ENCODE data around the gene KIR3DL1. TPM values are rescaled to one million over a fixed set of nuclear protein-coding genes. Genes with fewer than 3 reads are reported as not detected.
"Not testable (repeated sequence)": the region's sequence is repeated elsewhere in the genome, so short reads cannot be mapped to it uniquely, and the experiment has no call there.

Gene KIR3DL1
- total and polyA plus RNA-seq, 2 donors: 0.02 TPM; not detected in 1

DNA sequence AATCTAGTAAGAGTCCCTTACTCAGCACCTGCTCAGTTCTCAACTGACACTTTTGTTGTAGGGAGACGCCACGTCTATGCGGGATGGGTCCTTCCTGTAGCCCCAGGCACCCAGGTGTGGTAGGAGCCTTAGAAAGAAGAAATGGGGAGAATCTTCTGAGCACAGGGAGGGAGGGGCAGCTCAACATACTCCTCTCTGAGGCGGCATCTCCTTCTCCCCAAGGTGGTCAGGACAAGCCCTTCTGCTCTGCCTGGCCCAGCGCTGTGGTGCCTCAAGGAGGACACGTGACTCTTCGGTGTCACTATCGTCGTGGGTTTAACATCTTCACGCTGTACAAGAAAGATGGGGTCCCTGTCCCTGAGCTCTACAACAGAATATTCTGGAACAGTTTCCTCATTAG is 11.7 kb upstream of the KIR3DL1 start:
- H3K4me1 ChIP-seq (ENCODE audit: control insufficient read depth in 2 of 2, insufficient read depth in 2 of 2, low read length in 2 of 2): no peaks in the 10 kb centered on the region
- H3K4me3 ChIP-seq (ENCODE audit: low read length in 2 of 2): no peak overlapping the region
- peaks cover 0 to 1% of the 10 kb centered on the region in 2 donors for H3K9me3 ChIP-seq (ENCODE audit: control insufficient read depth in 2 of 2, insufficient read depth in 1 of 2, low read length in 1 of 2)
- H3K36me3 ChIP-seq (ENCODE audit: control insufficient read depth in 2 of 2, insufficient read depth in 2 of 2, low read length in 1 of 2): no peaks in the 10 kb centered on the region
- 88% methylated on average over 10 of the region's 10 CpGs for WGBS
- DNase-seq (ENCODE audit: low read depth in 6 of 9, low spot score in 9 of 9): no peak
- no peaks in the 10 kb centered on the region for H3K27me3 ChIP-seq (ENCODE audit: control insufficient read depth in 2 of 2, insufficient read depth in 1 of 2, low read length in 1 of 2)
- H3K27ac ChIP-seq (ENCODE audit: low read depth in 1 of 2, low read length in 1 of 2): no peak overlapping the region

- Histone ChIP-seq H3K4me3 (ENCODE audit: low read length in 2 of 2) (no peak overlapping the region), H3K4me1 (ENCODE audit: control insufficient read depth in 2 of 2, insufficient read depth in 2 of 2, low read length in 2 of 2) (no peaks in the 10 kb centered on the region), H3K27me3 (ENCODE audit: control insufficient read depth in 2 of 2, insufficient read depth in 1 of 2, low read length in 1 of 2) (no peaks in the 10 kb centered on the region), H3K36me3 (ENCODE audit: control insufficient read depth in 2 of 2, insufficient read depth in 2 of 2, low read length in 1 of 2) (no peaks in the 10 kb centered on the region), H3K27ac (ENCODE audit: low read depth in 1 of 2, low read length in 1 of 2) (no peak overlapping the region), H3K9me3 (ENCODE audit: control insufficient read depth in 2 of 2, insufficient read depth in 1 of 2, low read length in 1 of 2) (peaks cover 0 to 1% of the 10 kb centered on the region in 2 donors)
- DNase-seq (ENCODE audit: low read depth in 6 of 9, low spot score in 9 of 9): no peak
- 92% methylated on average over 14 of the region's 14 CpGs for WGBS
These were observed 10.4 kb upstream of the KIR3DL1 start for GRCh38 chr19:54805665-54806515.

- no peaks in the 10 kb centered on the region for H3K27me3 ChIP-seq (ENCODE audit: control insufficient read depth in 2 of 2, insufficient read depth in 1 of 2, low read length in 1 of 2)
- peaks cover 0 to 1% of the 10 kb centered on the region in 2 donors for H3K9me3 ChIP-seq (ENCODE audit: control insufficient read depth in 2 of 2, insufficient read depth in 1 of 2, low read length in 1 of 2)
- H3K36me3 ChIP-seq (ENCODE audit: control insufficient read depth in 2 of 2, insufficient read depth in 2 of 2, low read length in 1 of 2): no peaks in the 10 kb centered on the region
- no peak overlapping the region for H3K4me3 ChIP-seq (ENCODE audit: low read length in 2 of 2)
- no peak overlapping the region for H3K27ac ChIP-seq (ENCODE audit: low read depth in 1 of 2, low read length in 1 of 2)
- WGBS: 65% methylated on average over 2 of the region's 2 CpGs
- no peaks in the 10 kb centered on the region for H3K4me1 ChIP-seq (ENCODE audit: control insufficient read depth in 2 of 2, insufficient read depth in 2 of 2, low read length in 2 of 2)
- DNase-seq (ENCODE audit: low read depth in 6 of 9, low spot score in 9 of 9): no peak
These were observed 9.8 kb upstream of the KIR3DL1 start for GRCh38 chr19:54806516-54806838.

- H3K9me3 ChIP-seq (ENCODE audit: control insufficient read depth in 2 of 2, insufficient read depth in 1 of 2, low read length in 1 of 2); H3K4me1 ChIP-seq (ENCODE audit: control insufficient read depth in 2 of 2, insufficient read depth in 2 of 2, low read length in 2 of 2); H3K36me3 ChIP-seq (ENCODE audit: control insufficient read depth in 2 of 2, insufficient read depth in 2 of 2, low read length in 1 of 2); H3K27ac ChIP-seq (ENCODE audit: low read depth in 1 of 2, low read length in 1 of 2); H3K27me3 ChIP-seq (ENCODE audit: control insufficient read depth in 2 of 2, insufficient read depth in 1 of 2, low read length in 1 of 2); H3K4me3 ChIP-seq (ENCODE audit: low read length in 2 of 2); DNase-seq (ENCODE audit: low read depth in 6 of 9, low spot score in 9 of 9): not testable (repeated sequence)
- 75% methylated on average over 3 of the region's 3 CpGs for WGBS
These were observed 1.7 kb upstream of the KIR3DL1 start for GRCh38 chr19:54814571-54814970.

- no peak overlapping the region for H3K4me3 ChIP-seq (ENCODE audit: low read length in 2 of 2)
- no peaks in the 10 kb centered on the region for H3K4me1 ChIP-seq (ENCODE audit: control insufficient read depth in 2 of 2, insufficient read depth in 2 of 2, low read length in 2 of 2)
- H3K36me3 ChIP-seq (ENCODE audit: control insufficient read depth in 2 of 2, insufficient read depth in 2 of 2, low read length in 1 of 2): no peaks in the 10 kb centered on the region
- WGBS: 85% methylated on average over 15 of the region's 15 CpGs
- no peaks in the 10 kb centered on the region for H3K9me3 ChIP-seq (ENCODE audit: control insufficient read depth in 2 of 2, insufficient read depth in 1 of 2, low read length in 1 of 2)
- no peaks in the 10 kb centered on the region for H3K27me3 ChIP-seq (ENCODE audit: control insufficient read depth in 2 of 2, insufficient read depth in 1 of 2, low read length in 1 of 2)
- DNase-seq (ENCODE audit: low read depth in 6 of 9, low spot score in 9 of 9): no peak
- H3K27ac ChIP-seq (ENCODE audit: low read depth in 1 of 2, low read length in 1 of 2): no peak overlapping the region
These were observed 1.6 kb downstream of the KIR3DL1 start for GRCh38 chr19:54817670-54818536.

DNA sequence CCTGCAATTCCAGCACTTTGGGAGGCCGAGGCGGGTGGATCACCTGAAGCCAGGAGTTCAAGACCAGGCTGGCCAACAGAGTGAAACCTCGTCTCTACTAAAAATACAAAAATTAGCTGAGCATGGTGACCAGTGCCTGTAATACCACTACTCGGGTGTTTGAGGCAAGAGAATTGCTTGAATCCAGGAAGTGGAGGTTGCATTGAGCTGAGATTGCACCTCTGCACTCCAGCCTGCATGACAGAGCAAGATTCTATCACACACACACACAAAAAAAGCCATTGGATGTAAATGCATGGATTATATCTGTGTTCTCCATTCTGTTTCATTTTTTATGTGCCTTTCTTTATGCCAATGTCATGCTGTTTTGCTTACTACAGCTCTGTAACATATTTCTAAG is 8.1 kb downstream of the KIR3DL1 start:
- 86% methylated on average over 4 of the region's 4 CpGs for whole genome bisulfite sequencing
- H3K36me3 ChIP-seq (ENCODE audit: control insufficient read depth in 2 of 2, insufficient read depth in 2 of 2, low read length in 1 of 2); H3K27me3 ChIP-seq (ENCODE audit: control insufficient read depth in 2 of 2, insufficient read depth in 1 of 2, low read length in 1 of 2); H3K27ac ChIP-seq (ENCODE audit: low read depth in 1 of 2, low read length in 1 of 2); DNase-seq (ENCODE audit: low read depth in 6 of 9, low spot score in 9 of 9); H3K4me3 ChIP-seq (ENCODE audit: low read length in 2 of 2); H3K9me3 ChIP-seq (ENCODE audit: control insufficient read depth in 2 of 2, insufficient read depth in 1 of 2, low read length in 1 of 2); H3K4me1 ChIP-seq (ENCODE audit: control insufficient read depth in 2 of 2, insufficient read depth in 2 of 2, low read length in 2 of 2): not testable (repeated sequence)

GRCh38 chr19:54825326-54825725 is 9.1 kb downstream of the KIR3DL1 start:
- 68% methylated on average over 7 of the region's 7 CpGs for WGBS
- H3K27ac ChIP-seq (ENCODE audit: low read depth in 1 of 2, low read length in 1 of 2); H3K4me3 ChIP-seq (ENCODE audit: low read length in 2 of 2); H3K9me3 ChIP-seq (ENCODE audit: control insufficient read depth in 2 of 2, insufficient read depth in 1 of 2, low read length in 1 of 2); DNase-seq (ENCODE audit: low read depth in 6 of 9, low spot score in 9 of 9); H3K36me3 ChIP-seq (ENCODE audit: control insufficient read depth in 2 of 2, insufficient read depth in 2 of 2, low read length in 1 of 2); H3K4me1 ChIP-seq (ENCODE audit: control insufficient read depth in 2 of 2, insufficient read depth in 2 of 2, low read length in 2 of 2); H3K27me3 ChIP-seq (ENCODE audit: control insufficient read depth in 2 of 2, insufficient read depth in 1 of 2, low read length in 1 of 2): not testable (repeated sequence)

- WGBS: 92% methylated on average over 8 of the region's 8 CpGs
- not testable (repeated sequence) for H3K36me3 ChIP-seq (ENCODE audit: control insufficient read depth in 2 of 2, insufficient read depth in 2 of 2, low read length in 1 of 2); H3K9me3 ChIP-seq (ENCODE audit: control insufficient read depth in 2 of 2, insufficient read depth in 1 of 2, low read length in 1 of 2); H3K4me3 ChIP-seq (ENCODE audit: low read length in 2 of 2); H3K4me1 ChIP-seq (ENCODE audit: control insufficient read depth in 2 of 2, insufficient read depth in 2 of 2, low read length in 2 of 2); H3K27ac ChIP-seq (ENCODE audit: low read depth in 1 of 2, low read length in 1 of 2); DNase-seq (ENCODE audit: low read depth in 6 of 9, low spot score in 9 of 9); H3K27me3 ChIP-seq (ENCODE audit: control insufficient read depth in 2 of 2, insufficient read depth in 1 of 2, low read length in 1 of 2)
These were observed 11.8 kb downstream of the KIR3DL1 start for GRCh38 chr19:54828064-54828463.

DNA sequence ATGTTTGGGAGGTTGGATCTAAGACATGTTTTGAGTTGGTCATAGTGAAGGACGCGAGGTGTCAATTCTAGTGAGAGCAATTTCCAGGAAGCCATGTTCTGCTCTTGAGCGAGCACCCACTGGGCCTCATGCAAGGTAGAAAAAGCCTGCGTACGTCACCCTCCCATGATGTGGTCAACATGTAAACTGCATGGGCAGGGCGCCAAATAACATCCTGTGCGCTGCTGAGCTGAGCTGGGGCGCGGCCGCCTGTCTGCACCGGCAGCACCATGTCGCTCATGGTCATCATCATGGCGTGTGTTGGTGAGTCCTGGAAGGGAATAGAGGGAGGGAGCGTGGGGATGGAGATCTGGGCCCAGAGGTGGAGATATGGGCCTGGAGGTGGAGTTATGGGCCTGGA is 16.2 kb downstream of the KIR3DL1 start, which contains the start of gene KIR2DS4:
Gene KIR2DS4, plus strand, starts transcription at position 181 of the 400 bp plus-strand sequence.
- H3K27ac ChIP-seq (ENCODE audit: low read depth in 1 of 2, low read length in 1 of 2); H3K4me1 ChIP-seq (ENCODE audit: control insufficient read depth in 2 of 2, insufficient read depth in 2 of 2, low read length in 2 of 2); H3K36me3 ChIP-seq (ENCODE audit: control insufficient read depth in 2 of 2, insufficient read depth in 2 of 2, low read length in 1 of 2); DNase-seq (ENCODE audit: low read depth in 6 of 9, low spot score in 9 of 9); H3K9me3 ChIP-seq (ENCODE audit: control insufficient read depth in 2 of 2, insufficient read depth in 1 of 2, low read length in 1 of 2); H3K4me3 ChIP-seq (ENCODE audit: low read length in 2 of 2); H3K27me3 ChIP-seq (ENCODE audit: control insufficient read depth in 2 of 2, insufficient read depth in 1 of 2, low read length in 1 of 2): not testable (repeated sequence)
- WGBS: 95% methylated on average over 14 of the region's 14 CpGs

All from thymus (tissue), 11 donors.